B cell (primary cell): ENCODE measurements around the gene PKMYT1. TPM values are rescaled to one million over a fixed set of nuclear protein-coding genes. Genes with fewer than 3 reads are reported as not detected.

Experiments
- ATAC-seq: fragments of 200-7000 bp; cut with Tn5 transposase; one replicate; pipeline ENCODE4 v1.10.0; 2021; ENCODE audit warnings: low read depth, mild to moderate bottlenecking, moderate number of reproducible peaks, moderate library complexity
- CTCF ChIA-PET: fragments of 350-600 bp; sonication (Branson Sonifier 250); formaldehyde crosslinking; loops from one replicate; lab custom pipeline; 2021; ENCODE audit warnings: antibody characterized with exemption, inconsistent platforms; lab: Charles Lee
- POLR2A ChIA-PET: fragments of 350-600 bp; sonication (Branson Sonifier 250); formaldehyde crosslinking; loops from one replicate; lab custom pipeline; 2021; ENCODE audit warnings: antibody characterized with exemption; lab: Charles Lee
- DNase-seq: peaks from one replicate; pipeline ENCODE4 v3.0.0; 2013
- H2AFZ ChIP-seq: 2 replicates; pipeline ENCODE4 v1.6.1; 2012; ENCODE audit warnings: mild to moderate bottlenecking, low read depth, low read length; ENCODE audit not compliant: insufficient read depth, poor library complexity, severe bottlenecking
- H3K27ac ChIP-seq, 2 donors: 1 replicate in 1 of 2; 2 replicates in 1 of 2; pipeline ENCODE4 v1.5.1; 2012 to 2013; ENCODE audit warnings: low read length in 2 of 2, mild to moderate bottlenecking in 2 of 2, moderate library complexity in 1 of 2
- H3K27me3 ChIP-seq, 4 experiments: fragments of 200-600 bp in 1 of 4; sonication (generic) in 1 of 4; replicated peaks in 1 of 4; 1 replicate in 2 of 4; 2 replicates in 2 of 4; pipeline versions ENCODE4 v1.6.1 to v1.7.0; 2013 to 2016; ENCODE audit warnings: low read length in 3 of 4, mild to moderate bottlenecking in 2 of 4, mixed read lengths in 1 of 4, moderate library complexity in 1 of 4; ENCODE audit not compliant: insufficient read depth in 4 of 4, control insufficient read depth in 3 of 4; ENCODE audit errors: control extremely low read depth in 1 of 4
- H3K36me3 ChIP-seq, 2 experiments: replicated peaks in 1 of 2; 1 replicate in 1 of 2; 2 replicates in 1 of 2; pipeline versions ENCODE4 v1.6.1 to v1.7.1; 2013; ENCODE audit warnings: low read length in 1 of 2; ENCODE audit not compliant: insufficient read depth in 2 of 2, control insufficient read depth in 1 of 2; ENCODE audit errors: control extremely low read depth in 1 of 2, extremely low read depth in 1 of 2
- H3K4me1 ChIP-seq, 2 donors: fragments of 200-600 bp in 1 of 2; sonication (generic) in 1 of 2; 1 replicate in 1 of 2; 2 replicates in 1 of 2; pipeline versions ENCODE4 v1.5.1 to v1.6.1; 2013 to 2017; ENCODE audit warnings: low read length in 2 of 2; ENCODE audit not compliant: control insufficient read depth in 2 of 2, insufficient read depth in 2 of 2
- H3K4me2 ChIP-seq: replicated peaks from 2 replicates; pipeline ENCODE3; 2012; ENCODE audit warnings: mild to moderate bottlenecking, low read depth, low read length; ENCODE audit not compliant: poor library complexity, severe bottlenecking
- H3K4me3 ChIP-seq, 5 experiments: fragments of 200-600 bp in 1 of 5; sonication (generic) in 1 of 5; 1 replicate in 3 of 5; 2 replicates in 2 of 5; pipeline versions ENCODE4 v1.5.1 to v1.7.0; 2011 to 2016; ENCODE audit warnings: low read length in 4 of 5, mild to moderate bottlenecking in 4 of 5, low read depth in 2 of 5, control low read depth in 1 of 5, moderate library complexity in 1 of 5; ENCODE audit not compliant: insufficient read depth in 1 of 5; ENCODE audit errors: control extremely low read depth in 1 of 5, extremely low read depth in 1 of 5
- H3K79me2 ChIP-seq: fragments of 200-600 bp; sonication (generic); one replicate; pipeline ENCODE4 v1.6.0; 2016; ENCODE audit warnings: low read length; ENCODE audit not compliant: control insufficient read depth, insufficient read depth
- H3K9ac ChIP-seq: fragments of 200-600 bp; sonication (generic); 2 replicates; pipeline ENCODE4 v1.6.1; 2017; ENCODE audit warnings: mild to moderate bottlenecking, low read length, moderate library complexity
- H3K9me3 ChIP-seq, 3 donors: one replicate each; pipeline versions ENCODE4 v1.6.1 to v1.7.1; 2013; ENCODE audit warnings: low read length in 2 of 3; ENCODE audit not compliant: control insufficient read depth in 2 of 3, insufficient read depth in 1 of 3; ENCODE audit errors: control extremely low read depth in 1 of 3
- H4K20me1 ChIP-seq: 2 replicates; pipeline ENCODE4 v1.6.0; 2012; ENCODE audit warnings: mild to moderate bottlenecking, low read length; ENCODE audit not compliant: insufficient read depth, control insufficient read depth, poor library complexity, severe bottlenecking
- H3K27ac Mint-ChIP-seq: one replicate; pipeline ENCODE4 v1.8.0; 2021; ENCODE audit warnings: mixed read lengths
- H3K27me3 Mint-ChIP-seq: one replicate; pipeline ENCODE4 v1.8.0; 2021; ENCODE audit warnings: mixed read lengths
- H3K4me1 Mint-ChIP-seq: one replicate; pipeline ENCODE4 v1.8.0; 2021; ENCODE audit warnings: mixed read lengths
- H3K4me3 Mint-ChIP-seq: one replicate; pipeline ENCODE4 v1.8.0; 2021; ENCODE audit warnings: mixed read lengths
- H3K9me3 Mint-ChIP-seq: one replicate; pipeline ENCODE4 v1.8.0; 2022; ENCODE audit warnings: mixed read lengths; ENCODE audit not compliant: insufficient read depth
- CTCF ChIP-seq: fragments of 200-600 bp; IDR thresholded peaks from one replicate; pipeline ENCODE4 v1.8.0; 2022; ENCODE audit warnings: antibody characterized with exemption, mild to moderate bottlenecking
- EZH2 ChIP-seq: IDR thresholded peaks from 2 replicates; pipeline ENCODE4 v1.6.1; 2012; ENCODE audit warnings: borderline replicate concordance, low read depth, mild to moderate bottlenecking, moderate library complexity, low read length; ENCODE audit not compliant: insufficient read depth, poor library complexity, severe bottlenecking
- WGBS: methylation state at CpG from one replicate; pipeline ENCODE4 v1.1.5; 2013; ENCODE audit warnings: missing lambda C conversion rate; ENCODE audit not compliant: insufficient coverage; 5-methylcytosine and 5-hydroxymethylcytosine counted together
- intact Hi-C: fragments of 100-400 bp; cut with micrococcal nuclease; formaldehyde crosslinking; loops from one replicate; pipeline ENCODE4 v1.10.0; 2022
- polyA plus RNA-seq: library from polyadenylated mRNA; depleted of rRNA; stranded (reverse); fragments of >200 nt; gene quantifications from 2 replicates; pipeline ENCODE4 v1.2.3, GENCODE V29; 2012
- total RNA-seq, 2 donors: library from RNA; stranded (reverse); fragments of 120-200 nt in 1 of 2; gene quantifications; 1 replicate in 1 of 2; 2 replicates in 1 of 2; pipeline versions ENCODE4 v1.2.3 to v1.2.4, GENCODE V29; 2013 to 2022

Gene PKMYT1
- total and polyA plus RNA-seq, 2 donors (not counting 1 experiment from before 2014, with no cell fraction given): 0.67 to 2.6 TPM

GRCh38 chr16:2964475-2965336 lies 15.5 kb downstream of the PKMYT1 start:
- no peak overlapping the region for H3K27ac ChIP-seq
- H3K9ac ChIP-seq: peak overlapping the region; percentile 59
- no peaks in the 10 kb centered on the region for H3K9me3 Mint-ChIP-seq
- TF ChIP-seq CTCF (no peak), EZH2 (no peak)
- H3K27me3 ChIP-seq: peaks cover 0 to 63% (median 19%) of the 10 kb centered on the region in 4 experiments
- peak overlapping the region; percentile 63 for H2AFZ ChIP-seq
- H3K4me1 ChIP-seq: peaks cover 67% of the 10 kb centered on the region in 2 donors
- peak; percentile 76 for DNase-seq
- no peaks in the 10 kb centered on the region for H3K36me3 ChIP-seq
- WGBS: under 1% methylated on average over 68 of the region's 68 CpGs
- intact Hi-C loops: loop anchor here (1.0 to 5.0 kb wide), 3 partner anchors 19 to 60 kb away; partner anchors contain the start of genes HCFC1R1, THOC6 and TNFRSF12A
- H3K9me3 ChIP-seq: peaks cover 0 to 28% (median 0%) of the 10 kb centered on the region in 3 donors
- ChIA-PET CTCF (interaction anchor here (1.0 to 1.1 kb wide), 3 partner anchors 11 to 39 kb away, joined by 3 to 4 read pairs (median 3); no protein-coding TSS in a partner anchor), POLR2A (interaction anchor here (0.5 kb wide), 1 partner anchor 41 kb away, joined by 4 read pairs; no protein-coding TSS in a partner anchor)
- peaks cover 22% of the 10 kb centered on the region for H3K27me3 Mint-ChIP-seq
- peaks cover 37% of the 10 kb centered on the region for H3K4me1 Mint-ChIP-seq
- peaks cover 34% of the 10 kb centered on the region for H4K20me1 ChIP-seq
- no peak overlapping the region for H3K27ac Mint-ChIP-seq
- H3K4me3 Mint-ChIP-seq: peak overlapping the region; percentile 84
- no peaks in the 10 kb centered on the region for H3K79me2 ChIP-seq
- peak overlapping the region in 4 of 5 experiments; percentile 39 to 61 (median 54) for H3K4me3 ChIP-seq
- peak; percentile 22 for ATAC-seq
- peak overlapping the region; percentile 96 for H3K4me2 ChIP-seq
